Gastroesophageal sphincter (tissue), 4 donors: Measurements from ENCODE around the gene OGFOD3. TPM values are rescaled to one million over a fixed set of nuclear protein-coding genes. Genes with fewer than 3 reads are reported as not detected.

Experiments used
- ATAC-seq: fragments of 150-250 bp; one replicate; pipeline ENCODE4 v1.9.1; 2016; ENCODE audit warnings: mild to moderate bottlenecking, moderate library complexity
- H3K27ac ChIP-seq, 4 donors: fragments of 200-600 bp; sonication (generic) in 3 of 4; 1 replicate in 3 of 4; 2 replicates in 1 of 4; pipeline ENCODE4 v1.5.1; 2016 to 2019
- H3K27me3 ChIP-seq: fragments of 200-600 bp; sonication (generic); one replicate; pipeline ENCODE4 v1.5.1; 2019
- H3K36me3 ChIP-seq, 2 donors: fragments of 200-600 bp; sonication (generic); one replicate each; pipeline ENCODE4 v1.5.1; 2019; ENCODE audit warnings: control low read depth in 1 of 2
- H3K4me1 ChIP-seq, 3 donors: fragments of 200-600 bp; sonication (generic); 1 replicate in 2 of 3; 2 replicates in 1 of 3; pipeline ENCODE4 v1.5.1; 2016 to 2019; ENCODE audit warnings: control low read depth in 2 of 3
- H3K4me3 ChIP-seq, 2 donors: fragments of 200-600 bp; sonication (generic); one replicate each; pipeline ENCODE4 v1.5.1; 2019; ENCODE audit warnings: mild to moderate bottlenecking in 1 of 2, moderate library complexity in 1 of 2
- H3K9me3 ChIP-seq, 3 donors: fragments of 200-600 bp; sonication (generic); one replicate each; pipeline ENCODE4 v1.5.1; 2017 to 2019; ENCODE audit warnings: control low read depth in 2 of 3
- CTCF ChIP-seq, 4 experiments: fragments of 200-600 bp in 2 of 4; fragments of 450-650 bp in 2 of 4; sonication (generic) in 1 of 4; IDR thresholded peaks; one replicate each; pipeline ENCODE4 v1.5.1; 2017 to 2019; ENCODE audit warnings: antibody characterized with exemption in 4 of 4, mild to moderate bottlenecking in 2 of 4, moderate library complexity in 2 of 4
- EP300 ChIP-seq: sonication (generic); formaldehyde crosslinking; IDR thresholded peaks from one replicate; pipeline ENCODE4 v1.6.1; 2017; ENCODE audit warnings: antibody characterized with exemption, mild to moderate bottlenecking
- POLR2A ChIP-seq, 2 donors: fragments of 450-650 bp; IDR thresholded peaks; one replicate each; pipeline ENCODE4 v1.6.1; 2017; ENCODE audit warnings: antibody characterized with exemption in 2 of 2, mild to moderate bottlenecking in 2 of 2, moderate library complexity in 1 of 2
- POLR2AphosphoS5 ChIP-seq: sonication (generic); formaldehyde crosslinking; IDR thresholded peaks from one replicate; pipeline ENCODE4 v1.6.1; 2017; ENCODE audit warnings: antibody characterized with exemption
- WGBS, 2 donors: methylation state at CpG; one replicate each; pipeline ENCODE4 v1.1.5; 2018; ENCODE audit warnings: low coverage in 1 of 2; 5-methylcytosine and 5-hydroxymethylcytosine counted together
- total RNA-seq, 4 donors: library from RNA; depleted of rRNA; stranded (reverse); fragments of >200 nt; gene quantifications; one replicate each; pipeline ENCODE4 v1.1.0, GENCODE V29; 2016

The OGFOD3 gene
- total RNA-seq, 4 donors from 2014 or later, result 26.4 to 39.5 (median 28.8) TPM

DNA sequence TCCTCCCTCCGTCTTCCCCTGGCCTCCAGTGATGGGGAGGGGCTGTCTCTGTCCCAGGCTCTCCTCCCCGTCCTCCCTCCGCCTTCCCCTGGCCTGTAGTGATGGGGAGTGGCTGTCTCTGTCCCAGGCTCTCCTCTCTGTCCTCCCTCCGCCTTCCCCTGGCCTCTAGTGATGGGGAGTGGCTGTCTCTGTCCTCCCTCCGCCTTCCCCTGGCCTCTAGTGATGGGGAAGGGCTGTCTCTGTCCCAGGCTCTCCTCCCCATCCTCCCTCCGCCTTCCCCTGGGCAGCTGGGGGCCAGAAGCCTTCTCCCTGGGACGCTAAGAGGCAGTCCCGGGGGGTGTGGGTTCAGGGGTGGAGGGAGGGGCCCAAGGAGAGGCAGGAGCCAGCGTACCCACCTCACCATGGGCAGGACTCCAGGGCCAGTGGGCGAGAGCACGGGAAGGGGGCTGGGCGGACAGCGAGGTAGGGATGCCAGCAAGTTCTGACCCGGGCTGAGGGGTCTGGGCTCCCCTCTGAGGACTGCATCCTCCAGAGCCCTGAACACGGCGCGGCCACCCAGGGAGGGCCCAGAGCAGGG lies 32.0 kb downstream of the OGFOD3 start:
- H3K4me1 ChIP-seq, result peaks cover 0 to 28% (median 17%) of the 10 kb centered on the region in 3 donors
- peaks cover 0 to 6% of the 10 kb centered on the region in 2 donors for H3K36me3 ChIP-seq
- WGBS, 2 donors, result 8% methylated on average over 2 of the region's 17 CpGs; no CpG with 5 or more reads in 1 of the 2 donors
- no peak overlapping the region for H3K4me3 ChIP-seq
- H3K9me3 ChIP-seq, result no peaks in the 10 kb centered on the region
- H3K27ac ChIP-seq, result peak overlapping the region in 1 of 4 donors; percentile 59
- ATAC-seq, result no peak
- H3K27me3 ChIP-seq, result peaks cover 68% of the 10 kb centered on the region
- TF ChIP-seq CTCF (IDR thresholded peaks at IDR 0.05) (no peak), POLR2AphosphoS5 (no peak), EP300 (no peak), POLR2A (IDR thresholded peaks at IDR 0.05) (no peak)

DNA sequence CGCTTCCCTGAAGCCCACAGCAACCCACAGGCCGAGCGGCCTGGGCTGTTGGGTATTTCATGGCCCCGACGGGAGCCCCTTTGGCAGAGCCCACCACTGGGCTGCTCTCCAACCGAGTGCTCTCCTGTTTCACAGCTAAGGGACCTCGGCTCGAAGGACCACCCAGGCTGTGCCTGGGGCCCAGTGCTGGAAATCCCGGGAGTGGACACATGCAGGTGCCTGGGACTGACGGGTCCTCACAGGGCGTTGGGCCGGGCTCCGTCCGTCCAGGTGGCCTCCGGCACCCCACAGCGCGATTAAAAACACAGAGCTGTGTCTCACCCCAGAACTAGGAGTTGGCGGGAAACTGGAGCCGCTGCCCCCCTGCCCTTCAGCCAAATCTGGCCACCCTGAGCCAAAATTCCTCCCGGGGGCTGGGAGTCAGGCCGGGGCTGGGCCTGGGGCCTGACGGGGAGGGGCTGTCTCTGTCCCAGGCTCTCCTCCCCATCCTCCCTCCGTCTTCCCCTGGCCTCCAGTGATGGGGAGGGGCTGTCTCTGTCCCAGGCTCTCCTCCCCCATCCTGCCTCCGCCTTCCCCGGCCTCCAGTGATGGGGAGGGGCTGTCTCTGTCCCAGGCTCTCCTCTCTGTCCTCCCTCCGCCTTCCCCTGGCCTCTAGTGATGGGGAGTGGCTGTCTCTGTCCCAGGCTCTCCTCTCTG lies 32.7 kb downstream of the OGFOD3 start:
- no peak for TF ChIP-seq CTCF (IDR thresholded peaks at IDR 0.05)
- no peak for TF ChIP-seq POLR2AphosphoS5
- no peak for TF ChIP-seq POLR2A (IDR thresholded peaks at IDR 0.05)
- TF ChIP-seq EP300, result no peak
- Histone ChIP-seq H3K9me3 (no peaks in the 10 kb centered on the region), H3K4me3 (no peak overlapping the region), H3K27me3 (peaks cover 70% of the 10 kb centered on the region), H3K27ac (peak overlapping the region in 2 of 4 donors; percentile 54 to 74), H3K4me1 (peaks cover 0 to 28% (median 17%) of the 10 kb centered on the region in 3 donors), H3K36me3 (no peaks in the 10 kb centered on the region)
- 33% methylated on average over 1 of the region's 26 CpGs; no CpG with 5 or more reads in 1 of the 2 donors for WGBS, 2 donors
- no peak for ATAC-seq

GRCh38 chr17:82384730-82385481 lies 33.5 kb downstream of the OGFOD3 start:
- H3K36me3 ChIP-seq, result no peaks in the 10 kb centered on the region
- WGBS, 2 donors, result no CpG with 5 or more reads among the region's 26 CpGs
- no peak for ATAC-seq
- H3K4me1 ChIP-seq, result peaks cover 0 to 28% (median 17%) of the 10 kb centered on the region in 3 donors
- H3K27ac ChIP-seq, result peak overlapping the region in 2 of 4 donors; percentile 54 to 74
- no peak for TF ChIP-seq EP300
- TF ChIP-seq POLR2A (IDR thresholded peaks at IDR 0.05), result no peak
- TF ChIP-seq CTCF (IDR thresholded peaks at IDR 0.05), result no peak
- TF ChIP-seq POLR2AphosphoS5, result no peak
- no peak overlapping the region for H3K4me3 ChIP-seq
- H3K27me3 ChIP-seq, result peaks cover 78% of the 10 kb centered on the region
- no peaks in the 10 kb centered on the region for H3K9me3 ChIP-seq

GRCh38 chr17:82384051-82384729 lies 34.2 kb downstream of the OGFOD3 start:
- peaks cover 0 to 28% (median 17%) of the 10 kb centered on the region in 3 donors for H3K4me1 ChIP-seq
- peaks cover 85% of the 10 kb centered on the region for H3K27me3 ChIP-seq
- TF ChIP-seq POLR2AphosphoS5 (no peak), POLR2A (IDR thresholded peaks at IDR 0.05) (no peak), EP300 (no peak), CTCF (IDR thresholded peaks at IDR 0.05) (no peak)
- H3K27ac ChIP-seq, result peak overlapping the region in 1 of 4 donors; percentile 74
- H3K9me3 ChIP-seq, result no peaks in the 10 kb centered on the region
- H3K36me3 ChIP-seq, result no peaks in the 10 kb centered on the region
- WGBS, 2 donors, result 67% methylated on average over 3 of the region's 22 CpGs; no CpG with 5 or more reads in 1 of the 2 donors
- ATAC-seq, result no peak
- no peak overlapping the region for H3K4me3 ChIP-seq
